Prostate gland (tissue), 2 donors: ENCODE measurements around the gene TMEM212. TPM values are rescaled to one million over a fixed set of nuclear protein-coding genes. Genes with fewer than 3 reads are reported as not detected.
A peak's percentile ranks its signal among the peaks of the same experiment; 100 is the strongest.

Experiments
- DNase-seq: peaks from one replicate; pipeline ENCODE4 v3.0.0-alpha.2; 2019; ENCODE audit warnings: low spot score
- H3K27ac ChIP-seq, 2 donors: fragments of 200-600 bp; sonication (generic); 2 replicates each; pipeline ENCODE4 v1.5.1; 2017 to 2019
- H3K27me3 ChIP-seq: fragments of 200-600 bp; sonication (generic); replicated peaks from 2 replicates; pipeline ENCODE4 v1.5.1; 2019; ENCODE audit not compliant: insufficient read depth
- H3K36me3 ChIP-seq, 2 donors: fragments of 200-600 bp; sonication (generic); 1 replicate in 1 of 2; 2 replicates in 1 of 2; pipeline versions ENCODE4 v1.5.1 to v1.8.1; 2017 to 2019
- H3K4me1 ChIP-seq: fragments of 200-600 bp; sonication (generic); replicated peaks from 2 replicates; pipeline ENCODE4 v1.5.1; 2019
- H3K4me3 ChIP-seq, 2 donors: fragments of 200-600 bp; sonication (generic); 2 replicates each; pipeline ENCODE4 v1.5.1; 2017 to 2019
- H3K9me3 ChIP-seq: fragments of 200-600 bp; sonication (generic); 2 replicates; pipeline ENCODE4 v1.5.1; 2017
- CTCF ChIP-seq, 4 experiments: fragments of 200-600 bp in 2 of 4; fragments of 450-650 bp in 2 of 4; sonication (generic) in 2 of 4; IDR thresholded peaks; 1 replicate in 3 of 4; 2 replicates in 1 of 4; pipeline ENCODE4 v1.5.1; 2016 to 2019; ENCODE audit warnings: antibody characterized with exemption in 4 of 4, mild to moderate bottlenecking in 2 of 4, moderate library complexity in 2 of 4
- POLR2A ChIP-seq: fragments of 450-650 bp; IDR thresholded peaks from one replicate; pipeline ENCODE4 v1.6.1; 2016; ENCODE audit warnings: antibody characterized with exemption, mild to moderate bottlenecking
- POLR2AphosphoS5 ChIP-seq: sonication (generic); formaldehyde crosslinking; IDR thresholded peaks from one replicate; pipeline ENCODE4 v1.6.1; 2017; ENCODE audit warnings: antibody characterized with exemption
- WGBS: methylation state at CpG from one replicate; pipeline ENCODE4 v1.1.5; 2018; 5-methylcytosine and 5-hydroxymethylcytosine counted together
- intact Hi-C: fragments of 100-400 bp; cut with DNase I; formaldehyde crosslinking; loops from one replicate; pipeline ENCODE4 v1.14.2; 2022
- total RNA-seq, 2 donors: library from RNA; depleted of rRNA; stranded (reverse); fragments of >200 nt; gene quantifications; one replicate each; pipeline ENCODE4 v1.1.0, GENCODE V29; 2016

The TMEM212 gene
- total RNA-seq, 2 donors from 2014 or later = not detected

- DNase-seq = no peak
- Histone ChIP-seq H3K27me3 (no peaks in the 10 kb centered on the region), H3K36me3 (no peaks in the 10 kb centered on the region), H3K4me3 (no peak overlapping the region), H3K4me1 (no peaks in the 10 kb centered on the region), H3K27ac (no peak overlapping the region), H3K9me3 (no peaks in the 10 kb centered on the region)
- 44% methylated on average over 5 of the region's 5 CpGs for WGBS
- intact Hi-C loops = loop anchor here (5.0 kb wide), 1 partner anchor 186 kb away; no protein-coding TSS in a partner anchor
- no peak for TF ChIP-seq POLR2A
- TF ChIP-seq CTCF (IDR thresholded peaks at IDR 0.05) = no peak
- no peak for TF ChIP-seq POLR2AphosphoS5
Observed at GRCh38 chr3:171832989-171833388, 10.2 kb upstream of the TMEM212 start.

- no peak overlapping the region for H3K27ac ChIP-seq
- DNase-seq = no peak
- WGBS = 27% methylated on average over 3 of the region's 3 CpGs
- TF ChIP-seq POLR2A (no peak), CTCF (IDR thresholded peaks at IDR 0.05) (peak in 2 of 4 experiments; percentile 49 to 55), POLR2AphosphoS5 (no peak)
- intact Hi-C loops = loop anchor here (5.0 kb wide), 1 partner anchor 187 kb away; no protein-coding TSS in a partner anchor
- H3K27me3 ChIP-seq = no peaks in the 10 kb centered on the region
- no peaks in the 10 kb centered on the region for H3K4me1 ChIP-seq
- no peak overlapping the region for H3K4me3 ChIP-seq
- H3K9me3 ChIP-seq = no peaks in the 10 kb centered on the region
- H3K36me3 ChIP-seq = no peaks in the 10 kb centered on the region
Observed at GRCh38 chr3:171833789-171834460, 9.2 kb upstream of the TMEM212 start.

- Histone ChIP-seq H3K4me1 (no peaks in the 10 kb centered on the region), H3K27ac (no peak overlapping the region), H3K27me3 (no peaks in the 10 kb centered on the region), H3K9me3 (no peaks in the 10 kb centered on the region), H3K4me3 (no peak overlapping the region), H3K36me3 (no peaks in the 10 kb centered on the region)
- 92% methylated on average over 5 of the region's 5 CpGs for WGBS
- no peak for TF ChIP-seq POLR2A
- TF ChIP-seq POLR2AphosphoS5 = no peak
- no peak for TF ChIP-seq CTCF (IDR thresholded peaks at IDR 0.05)
- intact Hi-C loops = loop anchor here (5.0 kb wide), 1 partner anchor 187 kb away; no protein-coding TSS in a partner anchor
- no peak for DNase-seq
Observed at GRCh38 chr3:171834461-171834801, 8.7 kb upstream of the TMEM212 start.

GRCh38 chr3:171835116-171835515 lies 8.0 kb upstream of the TMEM212 start:
- Histone ChIP-seq H3K27me3 (no peaks in the 10 kb centered on the region), H3K36me3 (no peaks in the 10 kb centered on the region), H3K4me3 (no peak overlapping the region), H3K9me3 (no peaks in the 10 kb centered on the region), H3K27ac (no peak overlapping the region), H3K4me1 (no peaks in the 10 kb centered on the region)
- TF ChIP-seq CTCF (IDR thresholded peaks at IDR 0.05) = no peak
- TF ChIP-seq POLR2AphosphoS5 = no peak
- TF ChIP-seq POLR2A = no peak
- intact Hi-C loops = no loop called here
- no peak for DNase-seq
- WGBS = 90% methylated on average over 5 of the region's 5 CpGs

- WGBS = 60% methylated on average over 2 of the region's 2 CpGs
- no peaks in the 10 kb centered on the region for H3K27me3 ChIP-seq
Observed at GRCh38 chr3:171835613-171836012, 7.5 kb upstream of the TMEM212 start.

More at GRCh38 chr3:171835613-171836012, 7.5 kb upstream of the TMEM212 start:
- Histone ChIP-seq H3K27ac (no peak overlapping the region), H3K4me3 (no peak overlapping the region), H3K9me3 (no peaks in the 10 kb centered on the region), H3K4me1 (no peaks in the 10 kb centered on the region), H3K36me3 (no peaks in the 10 kb centered on the region)
- no peak for TF ChIP-seq CTCF (IDR thresholded peaks at IDR 0.05)
- no peak for TF ChIP-seq POLR2A
- no peak for TF ChIP-seq POLR2AphosphoS5
- intact Hi-C loops = no loop called here
- DNase-seq = no peak
